NB4 (cell line): ENCODE measurements around the gene DAPK1.

ENCODE experiments used
- MYC ChIP-seq: IDR thresholded peaks from 2 replicates; pipeline ENCODE4 v1.6.1; 2011; ENCODE audit warnings: low read depth, low read length
- POLR2A ChIP-seq: IDR thresholded peaks from 2 replicates; pipeline ENCODE4 v1.6.1; 2011; ENCODE audit warnings: mild to moderate bottlenecking; ENCODE audit not compliant: insufficient read length; ENCODE audit errors: extremely low read depth
- TF ChIP-seq, protein P1 (sequence below): IDR thresholded peaks from 2 replicates; pipeline ENCODE4 v1.6.1; 2011; ENCODE audit warnings: low read depth, low read length
- TF ChIP-seq, protein P2 (sequence below): IDR thresholded peaks from one replicate; pipeline ENCODE4 v1.5.1; 2012; ENCODE audit warnings: low read depth, low read length

DNA sequence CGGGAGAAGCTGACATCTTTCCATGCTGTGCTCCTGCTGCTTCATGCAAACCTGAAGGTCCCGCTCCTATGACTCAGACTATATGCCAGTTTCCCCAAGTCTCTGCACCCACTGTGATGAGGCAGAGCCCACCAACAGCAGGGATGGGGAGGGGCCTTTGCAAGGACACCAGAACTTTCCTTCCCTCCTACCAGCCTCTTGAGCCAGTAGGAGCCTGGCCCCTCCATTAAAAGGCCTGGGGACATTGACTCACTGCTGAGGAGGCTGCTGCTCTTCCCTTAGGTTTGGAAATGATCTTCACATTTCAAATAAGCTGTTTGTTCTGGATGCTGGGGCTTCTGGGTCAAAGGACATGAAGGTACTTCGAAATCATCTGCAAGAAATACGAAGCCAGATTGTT lies 202.2 kb downstream of the DAPK1 start:
- TF ChIP-seq, protein P1, sequence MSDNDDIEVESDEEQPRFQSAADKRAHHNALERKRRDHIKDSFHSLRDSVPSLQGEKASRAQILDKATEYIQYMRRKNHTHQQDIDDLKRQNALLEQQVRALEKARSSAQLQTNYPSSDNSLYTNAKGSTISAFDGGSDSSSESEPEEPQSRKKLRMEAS: no peak
- TF ChIP-seq, protein P2, sequence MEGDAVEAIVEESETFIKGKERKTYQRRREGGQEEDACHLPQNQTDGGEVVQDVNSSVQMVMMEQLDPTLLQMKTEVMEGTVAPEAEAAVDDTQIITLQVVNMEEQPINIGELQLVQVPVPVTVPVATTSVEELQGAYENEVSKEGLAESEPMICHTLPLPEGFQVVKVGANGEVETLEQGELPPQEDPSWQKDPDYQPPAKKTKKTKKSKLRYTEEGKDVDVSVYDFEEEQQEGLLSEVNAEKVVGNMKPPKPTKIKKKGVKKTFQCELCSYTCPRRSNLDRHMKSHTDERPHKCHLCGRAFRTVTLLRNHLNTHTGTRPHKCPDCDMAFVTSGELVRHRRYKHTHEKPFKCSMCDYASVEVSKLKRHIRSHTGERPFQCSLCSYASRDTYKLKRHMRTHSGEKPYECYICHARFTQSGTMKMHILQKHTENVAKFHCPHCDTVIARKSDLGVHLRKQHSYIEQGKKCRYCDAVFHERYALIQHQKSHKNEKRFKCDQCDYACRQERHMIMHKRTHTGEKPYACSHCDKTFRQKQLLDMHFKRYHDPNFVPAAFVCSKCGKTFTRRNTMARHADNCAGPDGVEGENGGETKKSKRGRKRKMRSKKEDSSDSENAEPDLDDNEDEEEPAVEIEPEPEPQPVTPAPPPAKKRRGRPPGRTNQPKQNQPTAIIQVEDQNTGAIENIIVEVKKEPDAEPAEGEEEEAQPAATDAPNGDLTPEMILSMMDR: no peak
- TF ChIP-seq POLR2A (no peak), MYC (no peak)
